IMR-90 (cell line): Measurements from ENCODE around the gene CPNE6. TPM values are rescaled to one million over a fixed set of nuclear protein-coding genes. Genes with fewer than 3 reads are reported as not detected.

ENCODE experiments used
- ATAC-seq: fragments of 200-7000 bp; cut with Tn5 transposase; 2 replicates; pipeline ENCODE4 v1.9.1; 2020; ENCODE audit warnings: low read depth, mild to moderate bottlenecking, moderate library complexity
- BruUV-seq: library from RNA; stranded (reverse); fragments of 400-500 nt; replicated peaks from 2 replicates; lab custom pipeline; 2021; lab: Mats Ljungman, UMichigan
- CTCF ChIA-PET: fragments of 300-600 bp; formaldehyde crosslinking; extraction: SDS; loops from one replicate; lab custom pipeline; 2021; ENCODE audit warnings: antibody characterized with exemption; lab: Yijun Ruan, JAX
- POLR2A ChIA-PET: fragments of 300-600 bp; sonication (Branson Sonifier 250); formaldehyde crosslinking; loops from one replicate; lab custom pipeline; 2022; ENCODE audit warnings: antibody characterized with exemption; ENCODE audit not compliant: unreplicated experiment; lab: Charles Lee
- DNase-seq: peaks from one replicate; pipeline ENCODE4 v3.0.0; 2013
- H2AFZ ChIP-seq: replicated peaks from 2 replicates; pipeline ENCODE3; 2013; ENCODE audit warnings: low read length, mild to moderate bottlenecking; ENCODE audit not compliant: poor library complexity
- H2AK5ac ChIP-seq: 2 replicates; pipeline ENCODE4 v1.6.1; 2013; ENCODE audit warnings: low read depth, low read length, inconsistent platforms
- H2AK9ac ChIP-seq: replicated peaks from 2 replicates; pipeline ENCODE3; 2013; ENCODE audit warnings: mild to moderate bottlenecking, low read depth, low read length, moderate library complexity; ENCODE audit not compliant: poor library complexity
- H2BK120ac ChIP-seq: 2 replicates; pipeline ENCODE4 v1.6.1; 2013; ENCODE audit warnings: low read depth, low read length, inconsistent platforms
- H2BK15ac ChIP-seq: 3 replicates; pipeline ENCODE4 v1.6.1; 2013; ENCODE audit warnings: low read depth, low read length, inconsistent platforms
- H2BK20ac ChIP-seq: 2 replicates; pipeline ENCODE4 v1.6.1; 2013; ENCODE audit warnings: low read depth, mild to moderate bottlenecking, inconsistent platforms, low read length, moderate library complexity
- H2BK5ac ChIP-seq: 2 replicates; pipeline ENCODE4 v1.6.1; 2013; ENCODE audit warnings: mild to moderate bottlenecking, low read depth, low read length, inconsistent platforms; ENCODE audit not compliant: poor library complexity, severe bottlenecking
- H3K14ac ChIP-seq: replicated peaks from 2 replicates; pipeline ENCODE4 v1.6.1; 2013; ENCODE audit warnings: low read depth, low read length, inconsistent platforms
- H3K18ac ChIP-seq: 2 replicates; pipeline ENCODE4 v1.6.1; 2013; ENCODE audit warnings: low read depth, low read length, control low read depth
- H3K23ac ChIP-seq: 2 replicates; pipeline ENCODE4 v1.6.1; 2013; ENCODE audit warnings: low read depth, low read length, inconsistent platforms
- H3K27ac ChIP-seq: 2 replicates; pipeline ENCODE4 v1.5.1; 2013; ENCODE audit warnings: mild to moderate bottlenecking, control low read depth, low read length; ENCODE audit not compliant: insufficient read depth
- H3K27me3 ChIP-seq: 2 replicates; pipeline ENCODE4 v1.6.1; 2013; ENCODE audit warnings: low read length; ENCODE audit not compliant: control insufficient read depth, insufficient read depth
- H3K36me3 ChIP-seq: 2 replicates; pipeline ENCODE4 v1.6.1; 2013; ENCODE audit warnings: low read length, mixed read lengths; ENCODE audit not compliant: control insufficient read depth, insufficient read depth
- H3K4ac ChIP-seq: 2 replicates; pipeline ENCODE4 v1.6.1; 2013; ENCODE audit warnings: low read depth, low read length, inconsistent platforms
- H3K4me1 ChIP-seq: 2 replicates; pipeline ENCODE4 v1.6.1; 2013; ENCODE audit warnings: low read length, mixed read lengths; ENCODE audit not compliant: control insufficient read depth, insufficient read depth
- H3K4me2 ChIP-seq: 2 replicates; pipeline ENCODE4 v1.6.1; 2013; ENCODE audit warnings: low read depth, mild to moderate bottlenecking, control low read depth, low read length, moderate library complexity
- H3K4me3 ChIP-seq: 2 replicates; pipeline ENCODE4 v1.5.1; 2013; ENCODE audit warnings: low read depth, mild to moderate bottlenecking, control low read depth, low read length, moderate library complexity; ENCODE audit not compliant: insufficient read depth
- H3K56ac ChIP-seq: 2 replicates; pipeline ENCODE4 v1.6.1; 2013; ENCODE audit warnings: low read length, inconsistent platforms; ENCODE audit not compliant: insufficient read depth; ENCODE audit errors: extremely low read depth
- H3K79me1 ChIP-seq, 2 experiments: 2 replicates each; pipeline ENCODE4 v1.6.1; 2013; ENCODE audit warnings: low read length in 2 of 2, inconsistent platforms in 1 of 2, low read depth in 1 of 2
- H3K9ac ChIP-seq: 2 replicates; pipeline ENCODE4 v1.6.1; 2013; ENCODE audit warnings: low read depth, low read length, control low read depth
- H3K9me1 ChIP-seq: 2 replicates; pipeline ENCODE4 v1.6.1; 2013; ENCODE audit warnings: low read length, inconsistent platforms; ENCODE audit not compliant: insufficient read depth
- H3K9me3 ChIP-seq: 2 replicates; pipeline ENCODE4 v1.6.1; 2013; ENCODE audit warnings: low read length; ENCODE audit not compliant: control insufficient read depth, insufficient read depth
- H4K20me1 ChIP-seq: 2 replicates; pipeline ENCODE4 v1.6.1; 2013; ENCODE audit warnings: low read length, inconsistent platforms; ENCODE audit not compliant: insufficient read depth
- H4K5ac ChIP-seq: 2 replicates; pipeline ENCODE4 v1.6.1; 2013; ENCODE audit warnings: mild to moderate bottlenecking, low read depth, low read length, control low read depth
- H4K8ac ChIP-seq, 2 experiments: 2 replicates each; pipeline ENCODE4 v1.6.1; 2013; ENCODE audit warnings: low read depth in 2 of 2, low read length in 2 of 2, control low read depth in 1 of 2, inconsistent platforms in 1 of 2
- H4K91ac ChIP-seq: 2 replicates; pipeline ENCODE4 v1.6.1; 2013; ENCODE audit warnings: low read depth, low read length, inconsistent platforms; ENCODE audit not compliant: insufficient read depth
- BHLHE40 ChIP-seq: fragments of 150-350 bp; IDR thresholded peaks from 2 replicates; pipeline ENCODE4 v1.6.1; 2016; ENCODE audit warnings: mild to moderate bottlenecking, low read depth, low read length
- CEBPB ChIP-seq: IDR thresholded peaks from 2 replicates; pipeline ENCODE4 v1.6.1; 2012; ENCODE audit warnings: low read depth, low read length, improper control_type of control experiment
- CHD1 ChIP-seq: IDR thresholded peaks from 2 replicates; pipeline ENCODE4 v1.6.1; 2012; ENCODE audit warnings: low read depth, low read length, improper control_type of control experiment
- CTCF ChIP-seq: conservative IDR thresholded peaks from 2 replicates; pipeline ENCODE4 v1.5.1; 2012; ENCODE audit warnings: mild to moderate bottlenecking, low read depth, low read length, improper control_type of control experiment
- ELK1 ChIP-seq: fragments of 150-350 bp; IDR thresholded peaks from 2 replicates; pipeline ENCODE4 v1.6.1; 2016; ENCODE audit warnings: low read depth, mild to moderate bottlenecking, low read length, moderate library complexity, borderline replicate concordance
- FOS ChIP-seq: fragments of 150-350 bp; IDR thresholded peaks from 2 replicates; pipeline ENCODE4 v1.6.1; 2016; ENCODE audit warnings: low read depth, low read length
- MAFK ChIP-seq: IDR thresholded peaks from 2 replicates; pipeline ENCODE4 v1.6.1; 2012; ENCODE audit warnings: low read depth, low read length, improper control_type of control experiment
- MAZ ChIP-seq: IDR thresholded peaks from 2 replicates; pipeline ENCODE4 v1.6.1; 2012; ENCODE audit warnings: low read depth, mild to moderate bottlenecking, low read length, improper control_type of control experiment, moderate library complexity, borderline replicate concordance
- MXI1 ChIP-seq: IDR thresholded peaks from 2 replicates; pipeline ENCODE4 v1.6.1; 2012; ENCODE audit warnings: low read depth, mild to moderate bottlenecking, low read length, moderate library complexity, borderline replicate concordance
- NFE2L2 ChIP-seq: fragments of 150-350 bp; IDR thresholded peaks from 2 replicates; pipeline ENCODE4 v1.6.1; 2016; ENCODE audit warnings: low read depth, mild to moderate bottlenecking, low read length
- POLR2A ChIP-seq: IDR thresholded peaks from 2 replicates; pipeline ENCODE4 v1.6.1; 2012; ENCODE audit warnings: mild to moderate bottlenecking, low read depth, low read length
- RAD21 ChIP-seq: IDR thresholded peaks from 2 replicates; pipeline ENCODE4 v1.6.1; 2012; ENCODE audit warnings: low read length, improper control_type of control experiment
- RCOR1 ChIP-seq: IDR thresholded peaks from 2 replicates; pipeline ENCODE4 v1.6.1; 2012; ENCODE audit warnings: mild to moderate bottlenecking, low read length, improper control_type of control experiment; ENCODE audit not compliant: insufficient replicate concordance
- RFX5 ChIP-seq: IDR thresholded peaks from 2 replicates; pipeline ENCODE4 v1.8.0; 2012; ENCODE audit warnings: low read depth, mild to moderate bottlenecking, low read length, moderate library complexity
- SMC3 ChIP-seq: fragments of 150-350 bp; IDR thresholded peaks from 2 replicates; pipeline ENCODE4 v1.6.1; 2016; ENCODE audit warnings: low read depth, mild to moderate bottlenecking, antibody characterized with exemption, low read length, moderate library complexity
- WGBS, 2 experiments: methylation state at CpG; one replicate each; pipeline versions ENCODE4 v1.1.5 to v1.1.7; 2013; ENCODE audit warnings: missing lambda C conversion rate in 2 of 2; ENCODE audit not compliant: insufficient read length in 1 of 2; ENCODE audit errors: extremely low coverage in 2 of 2; 5-methylcytosine and 5-hydroxymethylcytosine counted together
- dilution Hi-C: fragments of 300-500 bp; cut with HindIII; formaldehyde crosslinking; loops from one replicate; pipeline ENCODE4 v1.14.3; 2018; ENCODE audit warnings: low sequenced_read_pairs; ENCODE audit not compliant: unreplicated experiment
- in situ Hi-C: fragments of 300-500 bp; cut with MboI; formaldehyde crosslinking; loops from 3 replicates; pipeline ENCODE4 v1.14.3; 2019; ENCODE audit warnings: low sequenced_read_pairs, inconsistent platforms, mixed read lengths
- intact Hi-C: fragments of 100-400 bp; cut with micrococcal nuclease; formaldehyde crosslinking; loops from 2 replicates; pipeline ENCODE4 v1.10.0; 2022
- polyA plus RNA-seq, 3 experiments: library from polyadenylated mRNA; depleted of rRNA; stranded (reverse); fragments of >200 nt; gene quantifications; 2 replicates each; pipeline ENCODE4 v1.2.3, GENCODE V29; 2012; ENCODE audit warnings: low replicate concordance in 1 of 3
- total RNA-seq: library from RNA; depleted of rRNA; stranded (reverse); fragments of >200 nt; gene quantifications from 2 replicates; pipeline ENCODE4 v1.2.3, GENCODE V29; 2012
- TF ChIP-seq, protein P1 (sequence below): fragments of 150-350 bp; IDR thresholded peaks from 2 replicates; pipeline ENCODE4 v1.6.1; 2017; ENCODE audit warnings: mild to moderate bottlenecking, antibody characterized with exemption, low read length, low read depth

Gene CPNE6
- total and polyA plus RNA-seq, 2 of the 4 experiments (the other 2 are of a cell fraction), result not detected

GRCh38 chr14:24040692-24041091, 30.7 kb upstream of the CPNE6 start:
- no peak overlapping the region for H3K27ac ChIP-seq
- H3K4me3 ChIP-seq, result no peak overlapping the region
- H3K9me1 ChIP-seq, result no peaks in the 10 kb centered on the region
- H4K5ac ChIP-seq, result no peak overlapping the region
- no TSS peak for BruUV-seq
- no peak overlapping the region for H2BK120ac ChIP-seq
- no peak overlapping the region for H2AK9ac ChIP-seq
- H4K20me1 ChIP-seq, result no peaks in the 10 kb centered on the region
- dilution Hi-C loops (no loop called here), in situ Hi-C loops (no loop called here), intact Hi-C loops (no loop called here)
- 0% methylated on average over 1 of the region's 2 CpGs; no CpG with 5 or more reads in 1 of the 2 experiments for WGBS, 2 experiments
- DNase-seq (no peak), ATAC-seq (no peak)
- no peak overlapping the region for H3K14ac ChIP-seq
- no peak overlapping the region for H3K23ac ChIP-seq
- H3K79me1 ChIP-seq, result no peaks in the 10 kb centered on the region
- H3K56ac ChIP-seq, result no peak overlapping the region
- no peak overlapping the region for H2BK20ac ChIP-seq
- no peak overlapping the region for H4K91ac ChIP-seq
- no peak overlapping the region for H2BK5ac ChIP-seq
- no peak overlapping the region for H3K4me2 ChIP-seq
- H3K4me1 ChIP-seq, result no peaks in the 10 kb centered on the region
- H3K27me3 ChIP-seq, result peaks cover 7% of the 10 kb centered on the region
- H3K4ac ChIP-seq, result no peak overlapping the region
- H2BK15ac ChIP-seq, result no peak overlapping the region
- H4K8ac ChIP-seq, result no peak overlapping the region
- H2AK5ac ChIP-seq, result no peak overlapping the region
- POLR2A ChIA-PET, result no interaction called here
- CTCF ChIA-PET, result interaction anchor here (1.5 kb wide), 1 partner anchor 18 kb away, joined by 4 read pairs; no protein-coding TSS in a partner anchor
- no peaks in the 10 kb centered on the region for H3K9me3 ChIP-seq
- H3K9ac ChIP-seq, result no peak overlapping the region
- H3K36me3 ChIP-seq, result no peaks in the 10 kb centered on the region
- TF ChIP-seq CTCF (no peak), RFX5 (no peak), MAFK (no peak), RAD21 (no peak), CHD1 (no peak), NFE2L2 (no peak), SMC3 (no peak), POLR2A (no peak), ELK1 (no peak), MXI1 (no peak), RCOR1 (no peak), MAZ (no peak), BHLHE40 (no peak), FOS (no peak), CEBPB (no peak)
- TF ChIP-seq, protein P1, sequence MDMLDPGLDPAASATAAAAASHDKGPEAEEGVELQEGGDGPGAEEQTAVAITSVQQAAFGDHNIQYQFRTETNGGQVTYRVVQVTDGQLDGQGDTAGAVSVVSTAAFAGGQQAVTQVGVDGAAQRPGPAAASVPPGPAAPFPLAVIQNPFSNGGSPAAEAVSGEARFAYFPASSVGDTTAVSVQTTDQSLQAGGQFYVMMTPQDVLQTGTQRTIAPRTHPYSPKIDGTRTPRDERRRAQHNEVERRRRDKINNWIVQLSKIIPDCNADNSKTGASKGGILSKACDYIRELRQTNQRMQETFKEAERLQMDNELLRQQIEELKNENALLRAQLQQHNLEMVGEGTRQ, result no peak
- H3K18ac ChIP-seq, result no peak overlapping the region
- H2AFZ ChIP-seq, result no peak overlapping the region
